Mesothelial cell of epicardium (in vitro differentiated cells): Measurements from ENCODE around the gene TAS2R38. TPM values are rescaled to one million over a fixed set of nuclear protein-coding genes. Genes with fewer than 3 reads are reported as not detected.

Source experiments
- DNase-seq, 2 experiments: peaks; one replicate each; pipeline ENCODE4 v3.0.0; 2021; ENCODE audit warnings: low spot score in 2 of 2; ENCODE audit not compliant: unreplicated experiment in 2 of 2
- H3K27ac Mint-ChIP-seq: 2 replicates; pipeline ENCODE4 v1.8.0; 2021; ENCODE audit warnings: mixed read lengths
- H3K27me3 Mint-ChIP-seq: 2 replicates; pipeline ENCODE4 v1.8.0; 2021; ENCODE audit warnings: low read depth, mixed read lengths
- H3K36me3 Mint-ChIP-seq: 2 replicates; pipeline ENCODE4 v1.8.0; 2021; ENCODE audit warnings: mixed read lengths
- H3K4me1 Mint-ChIP-seq: 2 replicates; pipeline ENCODE4 v1.8.0; 2021; ENCODE audit warnings: mixed read lengths
- H3K4me3 Mint-ChIP-seq: 2 replicates; pipeline ENCODE4 v1.8.0; 2021; ENCODE audit warnings: mild to moderate bottlenecking, moderate library complexity, mixed read lengths
- H3K9me3 Mint-ChIP-seq: 2 replicates; pipeline ENCODE4 v1.8.0; 2021; ENCODE audit warnings: mixed read lengths
- CTCF ChIP-seq: fragments of 200-600 bp; sonication (generic); IDR thresholded peaks from one replicate; pipeline ENCODE4 v1.5.0; 2021; ENCODE audit warnings: antibody characterized with exemption; ENCODE audit not compliant: unreplicated experiment
- total RNA-seq: library from RNA; stranded (reverse); gene quantifications from 3 replicates; pipeline ENCODE4 v1.2.1, GENCODE V29; 2021

Gene TAS2R38
- total RNA-seq, 1 donor from 2014 or later: not detected

GRCh38 chr7:141954334-141954733 is 19.2 kb downstream of the TAS2R38 start:
- no peaks in the 10 kb centered on the region for H3K9me3 Mint-ChIP-seq
- no peak for TF ChIP-seq CTCF
- no peak for DNase-seq
- peaks cover 3% of the 10 kb centered on the region for H3K27me3 Mint-ChIP-seq
- no peaks in the 10 kb centered on the region for H3K36me3 Mint-ChIP-seq
- no peak overlapping the region for H3K27ac Mint-ChIP-seq
- no peak overlapping the region for H3K4me3 Mint-ChIP-seq
- H3K4me1 Mint-ChIP-seq: no peaks in the 10 kb centered on the region

GRCh38 chr7:141952461-141952860 is 21.1 kb downstream of the TAS2R38 start:
- H3K36me3 Mint-ChIP-seq: no peaks in the 10 kb centered on the region
- peaks cover 5% of the 10 kb centered on the region for H3K27me3 Mint-ChIP-seq
- no peaks in the 10 kb centered on the region for H3K9me3 Mint-ChIP-seq
- no peak overlapping the region for H3K4me3 Mint-ChIP-seq
- no peak for TF ChIP-seq CTCF
- no peak overlapping the region for H3K27ac Mint-ChIP-seq
- no peaks in the 10 kb centered on the region for H3K4me1 Mint-ChIP-seq
- no peak for DNase-seq

- no peaks in the 10 kb centered on the region for H3K9me3 Mint-ChIP-seq
- TF ChIP-seq CTCF: no peak
- no peaks in the 10 kb centered on the region for H3K4me1 Mint-ChIP-seq
- no peak for DNase-seq
- no peak overlapping the region for H3K4me3 Mint-ChIP-seq
- no peaks in the 10 kb centered on the region for H3K36me3 Mint-ChIP-seq
- no peak overlapping the region for H3K27ac Mint-ChIP-seq
- H3K27me3 Mint-ChIP-seq: peaks cover 8% of the 10 kb centered on the region
These were observed 22.8 kb downstream of the TAS2R38 start for GRCh38 chr7:141950806-141951205.

GRCh38 chr7:141949911-141950310 is 23.7 kb downstream of the TAS2R38 start:
- Mint-ChIP-seq H3K4me1 (no peaks in the 10 kb centered on the region), H3K36me3 (no peaks in the 10 kb centered on the region), H3K27me3 (peaks cover 8% of the 10 kb centered on the region), H3K9me3 (no peaks in the 10 kb centered on the region), H3K27ac (no peak overlapping the region), H3K4me3 (no peak overlapping the region)
- no peak for DNase-seq
- no peak for TF ChIP-seq CTCF

GRCh38 chr7:141949451-141949850 is 24.1 kb downstream of the TAS2R38 start:
- no peak overlapping the region for H3K4me3 Mint-ChIP-seq
- no peak for DNase-seq
- no peaks in the 10 kb centered on the region for H3K4me1 Mint-ChIP-seq
- peaks cover 8% of the 10 kb centered on the region for H3K27me3 Mint-ChIP-seq
- H3K36me3 Mint-ChIP-seq: no peaks in the 10 kb centered on the region
- H3K27ac Mint-ChIP-seq: no peak overlapping the region
- no peaks in the 10 kb centered on the region for H3K9me3 Mint-ChIP-seq
- TF ChIP-seq CTCF: no peak

GRCh38 chr7:141949021-141949420 is 24.6 kb downstream of the TAS2R38 start:
- no peaks in the 10 kb centered on the region for H3K36me3 Mint-ChIP-seq
- no peaks in the 10 kb centered on the region for H3K4me1 Mint-ChIP-seq
- no peak for TF ChIP-seq CTCF

More at GRCh38 chr7:141949021-141949420, 24.6 kb downstream of the TAS2R38 start:
- Mint-ChIP-seq H3K27ac (no peak overlapping the region), H3K4me3 (no peak overlapping the region), H3K9me3 (no peaks in the 10 kb centered on the region), H3K27me3 (peaks cover 8% of the 10 kb centered on the region)
- no peak for DNase-seq
